Type B pancreatic cell (in vitro differentiated cells): Measurements from ENCODE around the gene PGM2L1. TPM values are rescaled to one million over a fixed set of nuclear protein-coding genes. Genes with fewer than 3 reads are reported as not detected.

Source experiments
- DNase-seq: peaks from one replicate; pipeline ENCODE4 v3.0.0; 2021; ENCODE audit warnings: mixed read lengths; ENCODE audit not compliant: unreplicated experiment; ENCODE audit errors: extremely low spot score
- H3K27ac Mint-ChIP-seq: 2 replicates; pipeline ENCODE4 v1.8.0; 2021; ENCODE audit warnings: mild to moderate bottlenecking, mixed read lengths
- H3K27me3 Mint-ChIP-seq: 2 replicates; pipeline ENCODE4 v1.8.0; 2021; ENCODE audit warnings: mixed read lengths
- H3K36me3 Mint-ChIP-seq: 2 replicates; pipeline ENCODE4 v1.8.0; 2021; ENCODE audit warnings: mixed read lengths
- H3K4me1 Mint-ChIP-seq: one replicate; pipeline ENCODE4 v1.8.0; 2021; ENCODE audit warnings: mixed read lengths; ENCODE audit not compliant: unreplicated experiment
- H3K4me3 Mint-ChIP-seq: 2 replicates; pipeline ENCODE4 v1.8.0; 2021; ENCODE audit warnings: mild to moderate bottlenecking, mixed read lengths
- H3K9me3 Mint-ChIP-seq: 2 replicates; pipeline ENCODE4 v1.8.0; 2021; ENCODE audit warnings: mixed read lengths
- total RNA-seq: library from RNA; stranded (reverse); gene quantifications from 2 replicates; pipeline ENCODE4 v1.2.1, GENCODE V29; 2021; ENCODE audit warnings: low replicate concordance
- TF ChIP-seq, protein P1 (sequence below): fragments of 200-600 bp; sonication (generic); conservative IDR thresholded peaks from 2 replicates; pipeline ENCODE4 v1.5.0; 2021; ENCODE audit warnings: antibody characterized with exemption, mild to moderate bottlenecking

The PGM2L1 gene
- total RNA-seq, 1 donor from 2014 or later: 10.3 TPM

GRCh38 chr11:74347381-74347780 lies 50.9 kb downstream of the PGM2L1 start:
- Mint-ChIP-seq H3K27me3 (no peaks in the 10 kb centered on the region), H3K36me3 (peaks cover 15% of the 10 kb centered on the region), H3K9me3 (no peaks in the 10 kb centered on the region), H3K27ac (no peak overlapping the region), H3K4me3 (no peak overlapping the region), H3K4me1 (no peaks in the 10 kb centered on the region)
- TF ChIP-seq, protein P1, sequence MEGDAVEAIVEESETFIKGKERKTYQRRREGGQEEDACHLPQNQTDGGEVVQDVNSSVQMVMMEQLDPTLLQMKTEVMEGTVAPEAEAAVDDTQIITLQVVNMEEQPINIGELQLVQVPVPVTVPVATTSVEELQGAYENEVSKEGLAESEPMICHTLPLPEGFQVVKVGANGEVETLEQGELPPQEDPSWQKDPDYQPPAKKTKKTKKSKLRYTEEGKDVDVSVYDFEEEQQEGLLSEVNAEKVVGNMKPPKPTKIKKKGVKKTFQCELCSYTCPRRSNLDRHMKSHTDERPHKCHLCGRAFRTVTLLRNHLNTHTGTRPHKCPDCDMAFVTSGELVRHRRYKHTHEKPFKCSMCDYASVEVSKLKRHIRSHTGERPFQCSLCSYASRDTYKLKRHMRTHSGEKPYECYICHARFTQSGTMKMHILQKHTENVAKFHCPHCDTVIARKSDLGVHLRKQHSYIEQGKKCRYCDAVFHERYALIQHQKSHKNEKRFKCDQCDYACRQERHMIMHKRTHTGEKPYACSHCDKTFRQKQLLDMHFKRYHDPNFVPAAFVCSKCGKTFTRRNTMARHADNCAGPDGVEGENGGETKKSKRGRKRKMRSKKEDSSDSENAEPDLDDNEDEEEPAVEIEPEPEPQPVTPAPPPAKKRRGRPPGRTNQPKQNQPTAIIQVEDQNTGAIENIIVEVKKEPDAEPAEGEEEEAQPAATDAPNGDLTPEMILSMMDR: no peak
- DNase-seq: no peak

DNA sequence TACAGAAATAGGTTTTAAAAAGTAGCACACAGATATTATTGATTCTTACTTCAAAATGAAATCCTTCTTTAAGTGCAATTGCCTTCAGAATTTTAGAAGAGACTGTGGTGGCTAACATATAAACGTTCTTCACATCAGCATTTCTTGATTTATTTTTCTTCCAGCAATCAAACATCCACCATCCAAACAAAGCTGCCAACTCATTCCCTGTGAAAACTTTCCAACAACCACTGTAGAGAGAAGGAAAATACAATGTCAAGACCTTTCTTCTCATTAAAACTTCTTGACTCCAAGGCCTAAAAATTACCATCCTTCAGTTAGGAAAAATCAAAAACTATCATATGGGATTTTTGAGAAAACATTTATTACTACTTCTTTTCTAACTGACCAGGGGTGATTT lies 52.8 kb downstream of the PGM2L1 start:
- Mint-ChIP-seq H3K36me3 (peaks cover 14% of the 10 kb centered on the region), H3K4me1 (no peaks in the 10 kb centered on the region), H3K27me3 (no peaks in the 10 kb centered on the region), H3K4me3 (no peak overlapping the region), H3K9me3 (no peaks in the 10 kb centered on the region), H3K27ac (no peak overlapping the region)
- TF ChIP-seq, protein P1: no peak
- DNase-seq: no peak

- Mint-ChIP-seq H3K36me3 (peaks cover 13% of the 10 kb centered on the region), H3K4me3 (no peak overlapping the region), H3K27me3 (no peaks in the 10 kb centered on the region), H3K4me1 (no peaks in the 10 kb centered on the region), H3K27ac (no peak overlapping the region), H3K9me3 (no peaks in the 10 kb centered on the region)
- no peak for DNase-seq
- TF ChIP-seq, protein P1: no peak
Measured at GRCh38 chr11:74341921-74342320, 56.3 kb downstream of the PGM2L1 start.

GRCh38 chr11:74339619-74340018 lies 58.6 kb downstream of the PGM2L1 start:
- Mint-ChIP-seq H3K27ac (no peak overlapping the region), H3K4me3 (no peak overlapping the region), H3K27me3 (no peaks in the 10 kb centered on the region), H3K36me3 (peaks cover 17% of the 10 kb centered on the region), H3K9me3 (no peaks in the 10 kb centered on the region), H3K4me1 (no peaks in the 10 kb centered on the region)
- TF ChIP-seq, protein P1: no peak
- no peak for DNase-seq

- DNase-seq: no peak
- Mint-ChIP-seq H3K27me3 (no peaks in the 10 kb centered on the region), H3K36me3 (peaks cover 17% of the 10 kb centered on the region), H3K4me1 (no peaks in the 10 kb centered on the region), H3K27ac (no peak overlapping the region), H3K4me3 (no peak overlapping the region), H3K9me3 (no peaks in the 10 kb centered on the region)
- TF ChIP-seq, protein P1: no peak
Measured at GRCh38 chr11:74338963-74339362, 59.3 kb downstream of the PGM2L1 start.

GRCh38 chr11:74333193-74333592 lies 65.0 kb downstream of the PGM2L1 start:
- Mint-ChIP-seq H3K4me3 (no peak overlapping the region), H3K4me1 (no peaks in the 10 kb centered on the region), H3K27me3 (no peaks in the 10 kb centered on the region), H3K36me3 (peaks cover 4% of the 10 kb centered on the region), H3K27ac (no peak overlapping the region), H3K9me3 (no peaks in the 10 kb centered on the region)
- no peak for DNase-seq
- TF ChIP-seq, protein P1: no peak
